K562 (cell line): Measurements from ENCODE around the gene MEX3D. TPM values are rescaled to one million over a fixed set of nuclear protein-coding genes. Genes with fewer than 3 reads are reported as not detected.

Source experiments
- ATAC-seq: fragments of 200-7000 bp; cut with Tn5 transposase; 3 replicates; pipeline ENCODE4 v1.9.1; 2020; ENCODE audit warnings: moderate library complexity
- BruUV-seq: library from RNA; stranded (reverse); fragments of 400-500 nt; replicated peaks from 2 replicates; lab custom pipeline; 2021; lab: Mats Ljungman, UMichigan
- CTCF ChIA-PET: fragments of 300-600 bp; formaldehyde crosslinking; extraction: SDS; loops from one replicate; lab custom pipeline; 2021; ENCODE audit warnings: low intra/inter-chr PET ratio; lab: Yijun Ruan, JAX
- POLR2A ChIA-PET: fragments of 300-600, 350-650 bp; sonication (Branson Sonifier 250); formaldehyde crosslinking; extraction: SDS; loops from one replicate; lab custom pipeline; 2021; ENCODE audit warnings: antibody characterized with exemption, inconsistent platforms; lab: Yijun Ruan, JAX
- DNase-seq, 4 experiments: peaks; one replicate each; pipeline versions ENCODE4 v3.0.0 to v3.0.0-alpha.2; 2011 to 2018; ENCODE audit warnings: low spot score in 3 of 4, mixed read lengths in 3 of 4; ENCODE audit errors: extremely low read depth in 1 of 4
- FAIRE-seq: peaks from 2 replicates; lab custom pipeline; 2011; peaks lifted over from hg19 to GRCh38; lab: Jason Lieb, UNC
- H2AFZ ChIP-seq: 2 replicates; pipeline ENCODE4 v1.6.0; 2011; ENCODE audit warnings: low read depth, low read length, control low read depth, inconsistent platforms
- H3K27ac ChIP-seq: fragments of 200-600 bp; 3 replicates; pipeline ENCODE4 v1.8.0; 2011; ENCODE audit warnings: low read depth, mild to moderate bottlenecking, control low read depth, inconsistent platforms, low read length, moderate library complexity, mixed read lengths; ENCODE audit errors: extremely low read depth
- H3K27me3 ChIP-seq, 2 experiments: fragments of 300-600 bp in 1 of 2; 2 replicates in 1 of 2; 3 replicates in 1 of 2; pipeline versions ENCODE4 v1.6.0 to v1.8.0; 2011; ENCODE audit warnings: inconsistent platforms in 2 of 2, low read length in 2 of 2, mild to moderate bottlenecking in 1 of 2, mixed read lengths in 1 of 2, moderate library complexity in 1 of 2; ENCODE audit not compliant: control insufficient read depth in 2 of 2, insufficient read depth in 2 of 2
- H3K36me3 ChIP-seq: fragments of 300-600 bp; 3 replicates; pipeline ENCODE4 v1.8.0; 2011; ENCODE audit warnings: mild to moderate bottlenecking, low read length, inconsistent platforms; ENCODE audit not compliant: control insufficient read depth, insufficient read depth
- H3K4me1 ChIP-seq, 2 experiments: fragments of 200-600 bp in 1 of 2; replicated peaks in 1 of 2; 2 replicates in 1 of 2; 3 replicates in 1 of 2; pipeline versions ENCODE4 v1.5.1 to v1.8.0; 2011; ENCODE audit warnings: inconsistent platforms in 2 of 2, low read length in 2 of 2, mild to moderate bottlenecking in 1 of 2, mixed read lengths in 1 of 2, moderate library complexity in 1 of 2; ENCODE audit not compliant: control insufficient read depth in 2 of 2, insufficient read depth in 2 of 2
- H3K4me2 ChIP-seq: 2 replicates; pipeline ENCODE4 v1.6.1; 2011; ENCODE audit warnings: low read length, control low read depth, inconsistent platforms, mixed read lengths; ENCODE audit not compliant: insufficient read depth
- H3K4me3 ChIP-seq: fragments of 200-600 bp; sonication (generic), shearing (Covaris generic); 2 replicates; pipeline ENCODE4 v1.5.1; 2016; ENCODE audit warnings: control low read depth, inconsistent platforms
- H3K79me2 ChIP-seq: fragments of 200-600 bp; 3 replicates; pipeline ENCODE4 v1.8.0; 2011; ENCODE audit warnings: low read length, inconsistent platforms; ENCODE audit not compliant: control insufficient read depth, insufficient read depth
- H3K9ac ChIP-seq, 2 experiments: 2 replicates each; pipeline versions ENCODE4 v1.6.0 to v1.6.1; 2011; ENCODE audit warnings: low read depth in 2 of 2, low read length in 2 of 2, control low read depth in 1 of 2, inconsistent platforms in 1 of 2, mild to moderate bottlenecking in 1 of 2, mixed read lengths in 1 of 2; ENCODE audit not compliant: insufficient read depth in 1 of 2
- H3K9me1 ChIP-seq: one replicate; pipeline ENCODE4 v1.6.0; 2011; ENCODE audit warnings: inconsistent platforms, mild to moderate bottlenecking, low read length, moderate library complexity; ENCODE audit not compliant: control insufficient read depth, insufficient read depth
- H3K9me3 ChIP-seq: replicated peaks from 2 replicates; pipeline ENCODE4 v1.5.1; 2011; ENCODE audit warnings: low read depth, low read length, inconsistent platforms; ENCODE audit not compliant: control insufficient read depth, insufficient read depth
- H4K20me1 ChIP-seq: replicated peaks from 2 replicates; pipeline ENCODE4 v1.6.1; 2011; ENCODE audit warnings: low read length, inconsistent platforms, mixed read lengths; ENCODE audit not compliant: control insufficient read depth, insufficient read depth
- ARID2 ChIP-seq: fragments of 450-650 bp; IDR thresholded peaks from 2 replicates; pipeline ENCODE4 v1.6.1; 2017; ENCODE audit warnings: antibody characterized with exemption, mild to moderate bottlenecking
- DNMT1 ChIP-seq: fragments of 450-650 bp; IDR thresholded peaks from 2 replicates; pipeline ENCODE4 v1.6.1; 2016; ENCODE audit warnings: antibody characterized with exemption, mild to moderate bottlenecking
- MYNN ChIP-seq, 2 experiments: sonication (generic); formaldehyde crosslinking in 1 of 2; IDR thresholded peaks; 2 replicates each; pipeline versions ENCODE4 v1.5.0 to v1.6.1; 2016 to 2020; ENCODE audit warnings: antibody characterized with exemption in 1 of 2, missing genetic modification reagents in 1 of 2
- PCBP2 ChIP-seq: fragments of 200-400 bp; formaldehyde crosslinking; IDR thresholded peaks from 2 replicates; pipeline ENCODE4 v1.6.1; 2018; ENCODE audit warnings: low read length, low read depth, mild to moderate bottlenecking, moderate library complexity; ENCODE audit not compliant: poor library complexity, severe bottlenecking
- RNF2 ChIP-seq: sonication (generic); IDR thresholded peaks from 2 replicates; pipeline ENCODE4 v1.6.1; 2016
- RREB1 ChIP-seq: fragments of 250-450 bp; sonication (Bioruptor Pico); IDR thresholded peaks from 2 replicates; pipeline ENCODE4 v1.4.0; 2020
- ZFP36 ChIP-seq: fragments of 150-350 bp; IDR thresholded peaks from 2 replicates; pipeline ENCODE4 v1.6.1; 2018; ENCODE audit warnings: low read length, low read depth; ENCODE audit not compliant: partially characterized antibody
- ZKSCAN8 ChIP-seq: fragments of 200-800 bp; sonication (Bioruptor generic); IDR thresholded peaks from 2 replicates; pipeline ENCODE4 v1.6.1; 2016; ENCODE audit warnings: missing genetic modification characterization, missing compliant biosample characterization
- ZNF146 ChIP-seq: IDR thresholded peaks from one replicate; pipeline ENCODE4 v1.6.1; 2018; ENCODE audit warnings: missing compliant biosample characterization; ENCODE audit not compliant: unreplicated experiment
- ZNF436 ChIP-seq: fragments of 250-450, 450-650 bp; sonication (Bioruptor Pico); formaldehyde crosslinking; IDR thresholded peaks from 2 replicates; pipeline ENCODE4 v1.7.0; 2020; ENCODE audit warnings: mild to moderate bottlenecking
- ZNF445 ChIP-seq: fragments of 250-450 bp; sonication (Bioruptor Pico); IDR thresholded peaks from 2 replicates; pipeline ENCODE4 v1.4.0; 2020; ENCODE audit warnings: low read depth, mild to moderate bottlenecking, moderate library complexity
- WGBS: fragments of 100-300 bp; shearing (Covaris generic); methylation state at CpG from one replicate; pipeline ENCODE4 v1.1.6; 2016; ENCODE audit warnings: low coverage, mixed read lengths; ENCODE audit not compliant: insufficient coverage; ENCODE audit errors: missing lambda C conversion rate; 5-methylcytosine and 5-hydroxymethylcytosine counted together
- in situ Hi-C: fragments of 300-500 bp; cut with MboI; formaldehyde crosslinking; loops from 4 replicates; pipeline ENCODE4 v1.15.0; 2018; ENCODE audit warnings: inconsistent platforms, mixed read lengths
- intact Hi-C: fragments of 100-400 bp; cut with micrococcal nuclease; formaldehyde crosslinking; loops from 2 replicates; pipeline ENCODE4 v1.14.2; 2022
- polyA plus RNA-seq, 8 experiments: library from polyadenylated mRNA; depleted of rRNA in 4 of 8; stranded (reverse) in 5 of 8; unstranded in 3 of 8; fragments of >200 nt; fragmentation: Nextera tagmentation in 2 of 8; fragmentation: Illumina TruSeq in 1 of 8; extraction: Ambion mirVana in 2 of 8; extraction: Trizol in 1 of 8; gene quantifications; 2 replicates each; pipeline versions ENCODE4 v1.2.1 to v1.2.3, GENCODE V29; 2011 to 2014; ENCODE audit warnings: inconsistent platforms in 1 of 8, missing spikeins in 1 of 8
- total RNA-seq, 7 experiments: library from RNA; depleted of rRNA in 6 of 7; stranded (reverse); fragments of >200 nt in 6 of 7; fragmentation: Illumina TruSeq in 2 of 7; extraction: Trizol in 2 of 7; gene quantifications; 2 replicates each; pipeline versions ENCODE4 v1.2.1 to v1.2.3, GENCODE V29; 2011 to 2021; ENCODE audit warnings: low replicate concordance in 1 of 7

MEX3D gene
- total and polyA plus RNA-seq, 9 of the 15 experiments (the other 6 are each of a cell fraction or from before 2014, with no cell fraction given): 1.7 to 39.3 (median 5.7) TPM

DNA sequence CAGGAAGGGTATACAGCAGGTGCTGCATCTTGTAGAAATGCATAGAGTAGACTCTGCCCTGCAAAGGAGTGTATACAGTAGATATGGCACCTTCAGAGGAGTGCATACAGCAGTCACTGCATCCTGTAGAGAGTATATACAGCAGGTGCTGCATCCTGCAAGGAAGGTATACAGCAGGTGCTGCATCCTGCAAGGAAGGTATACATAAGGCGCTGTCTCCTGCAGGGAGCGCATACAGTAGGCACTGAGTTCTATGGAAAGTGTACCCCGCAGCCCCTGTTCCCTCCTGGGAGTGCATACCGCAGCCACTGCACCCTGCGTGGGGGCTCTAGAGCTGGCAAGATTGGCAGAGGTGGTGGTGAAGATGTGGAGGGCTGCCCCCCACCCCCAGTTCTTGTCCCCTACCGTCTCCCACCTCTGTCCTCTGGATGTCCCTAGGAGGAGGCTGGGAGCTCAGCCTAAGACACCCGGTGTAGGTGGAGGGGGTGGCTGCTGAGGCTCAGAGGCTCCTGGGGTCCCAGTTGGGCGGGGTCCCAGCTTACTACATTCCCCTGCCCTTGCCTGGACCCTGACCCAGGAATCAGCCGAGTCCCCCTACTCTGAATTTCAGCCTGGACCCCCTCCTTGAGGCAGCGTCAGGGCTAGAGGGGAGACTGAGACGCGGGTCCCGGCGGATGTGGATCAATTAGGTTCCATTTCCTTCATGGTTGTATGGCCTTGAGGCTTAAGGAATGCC lies 53.0 kb downstream of the MEX3D start:
- BruUV-seq: no TSS peak
- 44% methylated on average over 13 of the region's 14 CpGs for WGBS
- CTCF ChIA-PET: no interaction called here

DNA sequence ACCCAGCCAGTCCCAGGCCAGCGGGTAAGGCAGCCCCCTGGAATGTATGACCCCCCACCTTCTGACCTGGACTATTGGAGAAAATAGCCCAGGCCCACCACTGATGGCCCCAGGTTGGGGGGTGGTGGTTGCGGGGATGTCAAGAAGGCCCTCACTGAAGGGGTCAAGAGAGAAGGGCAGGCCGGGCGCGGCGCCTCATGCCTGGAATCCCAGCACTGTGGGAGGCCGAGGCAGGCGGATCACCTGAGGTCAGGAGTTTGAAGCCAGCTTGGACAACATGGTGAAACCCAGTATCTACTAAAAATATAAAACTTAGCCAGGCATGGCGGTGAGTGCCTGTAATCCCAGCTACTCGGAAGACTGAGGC lies 53.8 kb downstream of the MEX3D start:
- TF ChIP-seq ZNF436: no peak
- TF ChIP-seq MYNN (IDR thresholded peaks at IDR 0.05): no peak
- no peak for TF ChIP-seq MYNN (CRISPR knock-in tag; IDR thresholded peaks at IDR 0.05)
- TF ChIP-seq RREB1: no peak
- TF ChIP-seq ZNF445 (CRISPR knock-in tag): no peak
- TF ChIP-seq DNMT1: no peak
- no peak for TF ChIP-seq RNF2
- no peak for TF ChIP-seq ZNF146 (CRISPR knock-in tag)
- TF ChIP-seq PCBP2: no peak
- H2AFZ ChIP-seq: no peak overlapping the region
- FAIRE-seq (no peak), ATAC-seq (no peak), DNase-seq (no peak)
- H4K20me1 ChIP-seq: no peaks in the 10 kb centered on the region
- 27% methylated on average over 4 of the region's 10 CpGs for WGBS
- BruUV-seq: no TSS peak
- H3K4me3 ChIP-seq: no peak overlapping the region
- H3K9me1 ChIP-seq: no peaks in the 10 kb centered on the region
- POLR2A ChIA-PET: no interaction called here
- H3K9me3 ChIP-seq: peaks cover 3% of the 10 kb centered on the region
- in situ Hi-C loops: no loop called here
- CTCF ChIA-PET: no interaction called here
- H3K9ac ChIP-seq: no peak overlapping the region
- H3K79me2 ChIP-seq: peaks cover 11% of the 10 kb centered on the region; the same call in 2 of the 3 replicates
- no peaks in the 10 kb centered on the region for H3K27me3 ChIP-seq
- intact Hi-C loops: loop anchor here (5.0 kb wide), 1 partner anchor 57 kb away; no protein-coding TSS in a partner anchor
- H3K36me3 ChIP-seq: peaks cover 4% of the 10 kb centered on the region; the same call in 1 of the 3 replicates
- H3K27ac ChIP-seq: no peak overlapping the region
- no peak overlapping the region for H3K4me2 ChIP-seq
- H3K4me1 ChIP-seq: peaks cover 0 to 46% of the 10 kb centered on the region in 2 experiments

More for the DNA sequence above, 53.0 kb downstream of the MEX3D start:
- Histone ChIP-seq H3K79me2 (peaks cover 11% of the 10 kb centered on the region; the same call in 2 of the 3 replicates), H3K4me1 (peaks cover 0 to 47% of the 10 kb centered on the region in 2 experiments), H3K4me2 (no peak overlapping the region), H3K9me3 (peaks cover 3% of the 10 kb centered on the region), H3K36me3 (peaks cover 4% of the 10 kb centered on the region; the same call in 1 of the 3 replicates), H4K20me1 (no peaks in the 10 kb centered on the region), H3K9ac (peak overlapping the region in 1 of 2 experiments; percentile 37; a peak in 1 of 4 replicates), H3K27ac (no peak overlapping the region), H3K4me3 (no peak overlapping the region), H3K9me1 (no peaks in the 10 kb centered on the region), H2AFZ (no peak overlapping the region), H3K27me3 (0 out of 5 replicates have a peak, but pooled peaks cover 0 to 3% of the 10 kb centered on the region in 2 experiments)
- in situ Hi-C loops (no loop called here), intact Hi-C loops (loop anchor here (5.0 kb wide), 1 partner anchor 58 kb away; no protein-coding TSS in a partner anchor)
- FAIRE-seq: no peak
- DNase-seq: no peak
- POLR2A ChIA-PET: no interaction called here
- TF ChIP-seq ZKSCAN8 (CRISPR knock-in tag) (peak; percentile 99), ARID2 (no peak), ZFP36 (peak; percentile 18)
- no peak for ATAC-seq
